HEK293 (cell line): ENCODE results near the gene ACSM5.

Experiments
- CTCF ChIA-PET: fragments of 350-600 bp; formaldehyde crosslinking; extraction: SDS; loops from one replicate; lab custom pipeline; 2021; ENCODE audit warnings: antibody characterized with exemption; lab: Yijun Ruan, JAX
- POLR2A ChIA-PET: fragments of 300-600 bp; formaldehyde crosslinking; extraction: SDS; loops from one replicate; lab custom pipeline; 2020; ENCODE audit warnings: antibody characterized with exemption, inconsistent platforms; lab: Yijun Ruan, JAX
- H3K27ac ChIP-seq: fragments of 200-500 bp; sonication (Bioruptor generic); 2 replicates; pipeline ENCODE4 v1.5.1; 2014; ENCODE audit warnings: low read depth, low read length, control low read depth, inconsistent platforms; ENCODE audit errors: extremely low read depth
- H3K36me3 ChIP-seq, 2 experiments: fragments of 200-500 bp in 1 of 2; sonication (Bioruptor generic) in 1 of 2; 1 replicate in 1 of 2; 2 replicates in 1 of 2; pipeline ENCODE4 v1.5.1; 2014 to 2017; ENCODE audit warnings: inconsistent platforms in 2 of 2, low read length in 2 of 2; ENCODE audit not compliant: control insufficient read depth in 2 of 2, insufficient read depth in 1 of 2
- H3K4me1 ChIP-seq: fragments of 200-500 bp; sonication (Bioruptor generic); 2 replicates; pipeline ENCODE4 v1.5.1; 2014; ENCODE audit warnings: mild to moderate bottlenecking, low read length, inconsistent platforms; ENCODE audit not compliant: control insufficient read depth, insufficient read depth
- H3K4me3 ChIP-seq: 2 replicates; pipeline ENCODE4 v1.5.1; 2011; ENCODE audit warnings: low read depth, mild to moderate bottlenecking, control low read depth, low read length, moderate library complexity
- H3K9me3 ChIP-seq: fragments of 200-500 bp; sonication (Bioruptor generic); 2 replicates; pipeline ENCODE4 v1.5.1; 2014; ENCODE audit warnings: low read depth, low read length, inconsistent platforms; ENCODE audit not compliant: control insufficient read depth, insufficient read depth
- BCL11B ChIP-seq: fragments of 450-650 bp; formaldehyde crosslinking; IDR thresholded peaks from 2 replicates; pipeline ENCODE4 v1.5.1; 2016; ENCODE audit warnings: low read depth, missing biosample characterization, missing genetic modification characterization
- GLIS1 ChIP-seq: fragments of 450-650 bp; formaldehyde crosslinking; IDR thresholded peaks from 2 replicates; pipeline ENCODE4 v1.5.1; 2016; ENCODE audit warnings: missing biosample characterization, missing genetic modification characterization
- SP3 ChIP-seq: fragments of 450-650 bp; formaldehyde crosslinking; IDR thresholded peaks from 2 replicates; pipeline ENCODE4 v1.5.1; 2016; ENCODE audit warnings: missing biosample characterization, missing genetic modification characterization
- ZBTB17 ChIP-seq: fragments of 450-650 bp; formaldehyde crosslinking; IDR thresholded peaks from 2 replicates; pipeline ENCODE4 v1.5.1; 2016; ENCODE audit warnings: missing biosample characterization, missing genetic modification characterization
- ZFP69B ChIP-seq: fragments of 450-650 bp; formaldehyde crosslinking; IDR thresholded peaks from 2 replicates; pipeline ENCODE4 v1.5.1; 2016; ENCODE audit warnings: missing biosample characterization, missing genetic modification characterization
- ZNF157 ChIP-seq: fragments of 450-650 bp; formaldehyde crosslinking; IDR thresholded peaks from 2 replicates; pipeline ENCODE4 v1.5.1; 2016; ENCODE audit warnings: missing biosample characterization, missing genetic modification characterization
- ZNF394 ChIP-seq: fragments of 450-650 bp; formaldehyde crosslinking; IDR thresholded peaks from 2 replicates; pipeline ENCODE4 v1.5.1; 2016; ENCODE audit warnings: missing biosample characterization, missing genetic modification characterization, mild to moderate bottlenecking, moderate library complexity, borderline replicate concordance
- ZNF423 ChIP-seq: fragments of 450-650 bp; formaldehyde crosslinking; IDR thresholded peaks from 2 replicates; pipeline ENCODE4 v1.5.1; 2016; ENCODE audit warnings: missing biosample characterization, missing genetic modification characterization
- ZNF433 ChIP-seq: fragments of 450-650 bp; formaldehyde crosslinking; IDR thresholded peaks from 2 replicates; pipeline ENCODE4 v1.5.1; 2016; ENCODE audit warnings: missing biosample characterization, missing genetic modification characterization, low read depth
- ZNF548 ChIP-seq: fragments of 450-650 bp; formaldehyde crosslinking; IDR thresholded peaks from 2 replicates; pipeline ENCODE4 v1.5.1; 2016; ENCODE audit warnings: missing biosample characterization, missing genetic modification characterization
- ZNF600 ChIP-seq: fragments of 450-650 bp; formaldehyde crosslinking; IDR thresholded peaks from 2 replicates; pipeline ENCODE4 v1.5.1; 2016; ENCODE audit warnings: missing biosample characterization, missing genetic modification characterization
- TF ChIP-seq, protein P1 (sequence below): fragments of 450-650 bp; formaldehyde crosslinking; IDR thresholded peaks from 2 replicates; pipeline ENCODE4 v1.5.1; 2016; ENCODE audit warnings: missing biosample characterization, missing genetic modification characterization
- TF ChIP-seq, protein P2 (sequence below): sonication (generic); formaldehyde crosslinking; IDR thresholded peaks from 2 replicates; pipeline ENCODE4 v1.8.1; 2022; ENCODE audit warnings: mild to moderate bottlenecking, moderate library complexity, missing genetic modification reagents
- TF ChIP-seq, protein P3 (sequence below): fragments of 450-650 bp; formaldehyde crosslinking; conservative IDR thresholded peaks from 2 replicates; pipeline ENCODE4 v1.5.1; 2016; ENCODE audit warnings: low read depth, missing biosample characterization, missing genetic modification characterization
- TF ChIP-seq, protein P4 (sequence below): fragments of 450-650 bp; formaldehyde crosslinking; IDR thresholded peaks from 2 replicates; pipeline ENCODE4 v1.5.1; 2016; ENCODE audit warnings: missing biosample characterization, missing genetic modification characterization, low read depth

ACSM5 gene

DNA sequence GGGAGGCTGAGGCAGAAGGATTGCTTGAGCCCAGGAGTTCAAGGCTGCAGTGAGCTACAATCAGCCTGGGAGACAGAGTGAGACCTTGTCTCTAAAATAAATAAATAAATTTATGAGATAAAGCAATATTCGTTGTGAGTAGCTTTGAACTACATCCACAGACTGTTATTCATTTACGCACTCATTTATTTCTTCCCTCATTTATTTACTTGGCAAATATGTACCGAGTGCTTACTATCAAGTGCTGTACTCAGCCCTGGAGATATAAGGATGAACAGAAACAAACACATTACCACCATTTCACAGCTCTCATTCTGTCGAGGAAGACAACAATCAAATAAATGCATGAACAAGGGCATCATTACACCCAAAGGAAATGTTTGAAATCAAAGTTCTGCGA is 32.2 kb upstream of the ACSM5 start (continued):
- TF ChIP-seq, protein P1, sequence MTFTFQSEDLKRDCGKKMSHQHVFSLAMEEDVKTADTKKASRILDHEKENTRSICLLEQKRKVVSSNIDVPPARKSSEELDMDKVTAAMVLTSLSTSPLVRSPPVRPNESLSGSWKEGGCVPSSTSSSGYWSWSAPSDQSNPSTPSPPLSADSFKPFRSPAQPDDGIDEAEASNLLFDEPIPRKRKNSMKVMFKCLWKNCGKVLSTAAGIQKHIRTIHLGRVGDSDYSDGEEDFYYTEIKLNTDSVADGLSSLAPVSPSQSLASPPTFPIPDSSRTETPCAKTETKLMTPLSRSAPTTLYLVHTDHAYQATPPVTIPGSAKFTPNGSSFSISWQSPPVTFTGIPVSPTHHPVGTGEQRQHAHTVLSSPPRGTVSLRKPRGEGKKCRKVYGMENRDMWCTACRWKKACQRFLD (tag by site-specific recombination), result no peak

DNA sequence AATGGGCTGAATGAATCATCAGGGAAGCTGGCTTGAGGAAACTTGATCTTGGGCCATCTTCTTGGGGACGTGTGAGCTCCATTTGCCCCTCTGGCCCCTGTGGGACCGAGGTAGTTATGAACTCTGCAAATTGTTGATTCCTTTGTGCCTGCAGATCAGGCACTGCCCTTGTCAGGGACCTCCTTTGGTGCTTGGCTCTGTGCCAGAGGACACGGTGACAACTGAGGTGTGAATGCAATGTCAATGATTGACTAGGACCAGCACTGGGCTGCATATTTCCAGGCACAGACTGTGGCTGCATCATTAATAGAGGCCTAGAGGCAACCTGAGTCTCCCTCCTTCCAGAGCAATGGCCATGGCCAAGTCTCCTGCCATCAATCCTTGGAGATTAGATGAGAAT is 28.6 kb upstream of the ACSM5 start:
- no peaks in the 10 kb centered on the region for H3K4me1 ChIP-seq
- H3K27ac ChIP-seq, result no peak overlapping the region
- CTCF ChIA-PET, result interaction anchor here (1.0 kb wide), 1 partner anchor 473 kb away, joined by 4 read pairs; no protein-coding TSS in a partner anchor
- no peaks in the 10 kb centered on the region for H3K36me3 ChIP-seq
- no peak for TF ChIP-seq ZNF157 (tag by site-specific recombination)
- no peaks in the 10 kb centered on the region for H3K9me3 ChIP-seq
- POLR2A ChIA-PET, result no interaction called here
- H3K4me3 ChIP-seq, result no peak overlapping the region

DNA sequence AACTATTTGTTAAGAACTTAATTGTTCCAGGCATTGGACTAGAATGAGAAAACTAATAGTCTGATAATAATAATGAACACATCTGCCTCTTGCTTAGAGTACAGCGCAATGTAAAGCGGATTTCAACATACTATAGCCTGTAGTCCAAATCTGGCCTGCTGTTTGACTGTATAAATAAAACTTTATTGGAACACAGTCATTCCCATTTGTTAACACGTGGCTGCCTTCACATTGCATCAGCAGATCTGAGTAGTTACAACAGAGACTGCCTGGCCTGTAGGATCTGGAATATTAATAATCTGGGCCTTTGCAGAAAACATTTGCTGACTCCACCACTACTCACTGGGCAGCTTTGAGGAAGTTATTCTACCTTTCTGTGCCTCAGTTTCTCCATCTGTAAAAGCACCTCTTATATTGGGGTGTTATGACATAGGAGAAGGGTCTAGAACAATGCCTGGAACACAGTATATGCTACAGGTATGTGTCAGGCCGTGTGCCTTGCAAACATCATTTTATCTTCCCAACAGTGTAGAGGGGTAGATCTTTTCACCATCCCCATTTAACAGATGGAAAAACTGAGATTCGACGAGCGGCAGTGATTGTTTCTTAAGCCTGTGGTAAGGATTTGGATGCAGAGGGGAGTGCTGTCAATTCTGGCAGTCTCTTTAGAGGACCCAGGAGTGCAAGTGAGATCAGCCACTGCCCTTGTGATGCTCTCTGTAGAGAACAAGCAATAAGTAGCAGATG is 27.0 kb upstream of the ACSM5 start:
- no peaks in the 10 kb centered on the region for H3K9me3 ChIP-seq
- CTCF ChIA-PET, result interaction anchor here (0.6 to 6.5 kb wide), 12 partner anchors 9 to 842 kb away, joined by 3 to 99 read pairs (median 4); no protein-coding TSS in a partner anchor

More for the DNA sequence above, 27.0 kb upstream of the ACSM5 start:
- Histone ChIP-seq H3K4me3 (no peak overlapping the region), H3K27ac (no peak overlapping the region), H3K4me1 (no peaks in the 10 kb centered on the region), H3K36me3 (no peaks in the 10 kb centered on the region)
- POLR2A ChIA-PET, result no interaction called here
- TF ChIP-seq ZNF394 (tag by site-specific recombination), result no peak
- TF ChIP-seq, protein P2, sequence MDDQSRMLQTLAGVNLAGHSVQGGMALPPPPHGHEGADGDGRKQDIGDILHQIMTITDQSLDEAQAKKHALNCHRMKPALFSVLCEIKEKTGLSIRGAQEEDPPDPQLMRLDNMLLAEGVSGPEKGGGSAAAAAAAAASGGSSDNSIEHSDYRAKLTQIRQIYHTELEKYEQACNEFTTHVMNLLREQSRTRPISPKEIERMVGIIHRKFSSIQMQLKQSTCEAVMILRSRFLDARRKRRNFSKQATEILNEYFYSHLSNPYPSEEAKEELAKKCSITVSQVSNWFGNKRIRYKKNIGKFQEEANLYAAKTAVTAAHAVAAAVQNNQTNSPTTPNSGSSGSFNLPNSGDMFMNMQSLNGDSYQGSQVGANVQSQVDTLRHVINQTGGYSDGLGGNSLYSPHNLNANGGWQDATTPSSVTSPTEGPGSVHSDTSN (CRISPR knock-in tag), result no peak
- TF ChIP-seq ZNF548 (tag by site-specific recombination), result no peak
- TF ChIP-seq, protein P3, sequence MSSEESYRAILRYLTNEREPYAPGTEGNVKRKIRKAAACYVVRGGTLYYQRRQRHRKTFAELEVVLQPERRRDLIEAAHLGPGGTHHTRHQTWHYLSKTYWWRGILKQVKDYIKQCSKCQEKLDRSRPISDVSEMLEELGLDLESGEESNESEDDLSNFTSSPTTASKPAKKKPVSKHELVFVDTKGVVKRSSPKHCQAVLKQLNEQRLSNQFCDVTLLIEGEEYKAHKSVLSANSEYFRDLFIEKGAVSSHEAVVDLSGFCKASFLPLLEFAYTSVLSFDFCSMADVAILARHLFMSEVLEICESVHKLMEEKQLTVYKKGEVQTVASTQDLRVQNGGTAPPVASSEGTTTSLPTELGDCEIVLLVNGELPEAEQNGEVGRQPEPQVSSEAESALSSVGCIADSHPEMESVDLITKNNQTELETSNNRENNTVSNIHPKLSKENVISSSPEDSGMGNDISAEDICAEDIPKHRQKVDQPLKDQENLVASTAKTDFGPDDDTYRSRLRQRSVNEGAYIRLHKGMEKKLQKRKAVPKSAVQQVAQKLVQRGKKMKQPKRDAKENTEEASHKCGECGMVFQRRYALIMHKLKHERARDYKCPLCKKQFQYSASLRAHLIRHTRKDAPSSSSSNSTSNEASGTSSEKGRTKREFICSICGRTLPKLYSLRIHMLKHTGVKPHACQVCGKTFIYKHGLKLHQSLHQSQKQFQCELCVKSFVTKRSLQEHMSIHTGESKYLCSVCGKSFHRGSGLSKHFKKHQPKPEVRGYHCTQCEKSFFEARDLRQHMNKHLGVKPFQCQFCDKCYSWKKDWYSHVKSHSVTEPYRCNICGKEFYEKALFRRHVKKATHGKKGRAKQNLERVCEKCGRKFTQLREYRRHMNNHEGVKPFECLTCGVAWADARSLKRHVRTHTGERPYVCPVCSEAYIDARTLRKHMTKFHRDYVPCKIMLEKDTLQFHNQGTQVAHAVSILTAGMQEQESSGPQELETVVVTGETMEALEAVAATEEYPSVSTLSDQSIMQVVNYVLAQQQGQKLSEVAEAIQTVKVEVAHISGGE (tag by site-specific recombination), result no peak
- TF ChIP-seq BCL11B, result no peak
- TF ChIP-seq ZNF600, result no peak
- TF ChIP-seq, protein P4, sequence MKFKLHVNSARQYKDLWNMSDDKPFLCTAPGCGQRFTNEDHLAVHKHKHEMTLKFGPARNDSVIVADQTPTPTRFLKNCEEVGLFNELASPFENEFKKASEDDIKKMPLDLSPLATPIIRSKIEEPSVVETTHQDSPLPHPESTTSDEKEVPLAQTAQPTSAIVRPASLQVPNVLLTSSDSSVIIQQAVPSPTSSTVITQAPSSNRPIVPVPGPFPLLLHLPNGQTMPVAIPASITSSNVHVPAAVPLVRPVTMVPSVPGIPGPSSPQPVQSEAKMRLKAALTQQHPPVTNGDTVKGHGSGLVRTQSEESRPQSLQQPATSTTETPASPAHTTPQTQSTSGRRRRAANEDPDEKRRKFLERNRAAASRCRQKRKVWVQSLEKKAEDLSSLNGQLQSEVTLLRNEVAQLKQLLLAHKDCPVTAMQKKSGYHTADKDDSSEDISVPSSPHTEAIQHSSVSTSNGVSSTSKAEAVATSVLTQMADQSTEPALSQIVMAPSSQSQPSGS, result no peak
- no peak for TF ChIP-seq ZNF423 (tag by site-specific recombination)
- no peak for TF ChIP-seq SP3 (tag by site-specific recombination)
- TF ChIP-seq ZBTB17, result no peak
- no peak for TF ChIP-seq ZFP69B
- TF ChIP-seq ZNF433 (tag by site-specific recombination), result no peak
- TF ChIP-seq GLIS1 (tag by site-specific recombination), result no peak
